DND-41 (cell line): ENCODE data around the gene UGP2.
A peak's percentile ranks its signal among the peaks of the same experiment; 100 is the strongest.

Source experiments
- ATAC-seq: fragments of 200-7000 bp; cut with Tn5 transposase; 3 replicates; pipeline ENCODE4 v1.9.1; 2021; ENCODE audit warnings: low read depth; ENCODE audit not compliant: insufficient read depth
- DNase-seq: peaks from one replicate; pipeline ENCODE4 v3.0.0-alpha.2; 2020
- H2AFZ ChIP-seq: 2 replicates; pipeline ENCODE4 v1.6.0; 2012; ENCODE audit warnings: low read depth, low read length
- H3K27ac ChIP-seq: 2 replicates; pipeline ENCODE4 v1.5.1; 2012; ENCODE audit warnings: low read length, inconsistent platforms
- H3K27me3 ChIP-seq: fragments of 200-600 bp; sonication (generic); 2 replicates; pipeline ENCODE4 v1.6.0; 2012; ENCODE audit warnings: low read length, mild to moderate bottlenecking, inconsistent platforms; ENCODE audit not compliant: insufficient read depth, poor library complexity
- H3K36me3 ChIP-seq: 2 replicates; pipeline ENCODE4 v1.5.1; 2012; ENCODE audit warnings: low read length, inconsistent platforms; ENCODE audit not compliant: insufficient read depth
- H3K4me1 ChIP-seq: 2 replicates; pipeline ENCODE4 v1.5.1; 2012; ENCODE audit warnings: mild to moderate bottlenecking, low read length; ENCODE audit not compliant: insufficient read depth
- H3K4me2 ChIP-seq: 2 replicates; pipeline ENCODE4 v1.6.0; 2012; ENCODE audit warnings: mild to moderate bottlenecking, moderate library complexity, low read length, inconsistent platforms; ENCODE audit not compliant: insufficient read depth
- H3K4me3 ChIP-seq, 2 experiments: fragments of 200-600 bp in 1 of 2; shearing (Covaris generic) in 1 of 2; 2 replicates each; pipeline ENCODE4 v1.5.1; 2012 to 2016; ENCODE audit warnings: inconsistent platforms in 2 of 2, low read length in 2 of 2, mild to moderate bottlenecking in 2 of 2, low read depth in 1 of 2, moderate library complexity in 1 of 2
- H3K79me2 ChIP-seq: 2 replicates; pipeline ENCODE4 v1.6.0; 2012; ENCODE audit warnings: low read length, inconsistent platforms; ENCODE audit not compliant: insufficient read depth
- H3K9ac ChIP-seq: 2 replicates; pipeline ENCODE4 v1.6.0; 2012; ENCODE audit warnings: low read depth, mild to moderate bottlenecking, inconsistent platforms, low read length, moderate library complexity
- H3K9me3 ChIP-seq: 2 replicates; pipeline ENCODE4 v1.5.1; 2012; ENCODE audit warnings: low read length, moderate library complexity, mild to moderate bottlenecking, inconsistent platforms; ENCODE audit not compliant: insufficient read depth, severe bottlenecking
- H4K20me1 ChIP-seq: 2 replicates; pipeline ENCODE4 v1.6.0; 2012; ENCODE audit warnings: low read length; ENCODE audit not compliant: insufficient read depth
- CTCF ChIP-seq: IDR thresholded peaks from 2 replicates; pipeline ENCODE4 v1.5.1; 2012; ENCODE audit warnings: borderline replicate concordance, low read length, moderate library complexity, mild to moderate bottlenecking; ENCODE audit not compliant: poor library complexity, severe bottlenecking; ENCODE audit errors: extremely low read depth
- EZH2 ChIP-seq: IDR thresholded peaks from 3 replicates; pipeline ENCODE4 v1.6.1; 2012; ENCODE audit warnings: borderline replicate concordance, low read depth, mild to moderate bottlenecking, moderate library complexity, low read length, inconsistent platforms; ENCODE audit not compliant: severe bottlenecking

Gene UGP2

GRCh38 chr2:63861220-63861822, 19.6 kb downstream of the UGP2 start:
- peaks cover 71% of the 10 kb centered on the region for H3K4me1 ChIP-seq
- H3K9me3 ChIP-seq, result no peaks in the 10 kb centered on the region
- peaks cover 100% of the 10 kb centered on the region for H3K79me2 ChIP-seq
- H3K27me3 ChIP-seq, result no peaks in the 10 kb centered on the region
- peaks cover 96% of the 10 kb centered on the region for H3K36me3 ChIP-seq
- ATAC-seq (peak; percentile 27; the same call in 2 of the 3 replicates), DNase-seq (peak; percentile 57)
- peaks cover 39% of the 10 kb centered on the region for H4K20me1 ChIP-seq
- no peak overlapping the region for H3K4me2 ChIP-seq
- TF ChIP-seq EZH2 (no peak), CTCF (peak; percentile 59)
- H3K27ac ChIP-seq, result peak overlapping the region; percentile 59
- H3K4me3 ChIP-seq, result no peak overlapping the region
- no peak overlapping the region for H3K9ac ChIP-seq
- no peak overlapping the region for H2AFZ ChIP-seq

- Histone ChIP-seq H3K27me3 (no peaks in the 10 kb centered on the region), H3K9me3 (no peaks in the 10 kb centered on the region), H4K20me1 (peaks cover 41% of the 10 kb centered on the region), H3K4me2 (no peak overlapping the region), H3K36me3 (peaks cover 97% of the 10 kb centered on the region), H3K79me2 (peaks cover 100% of the 10 kb centered on the region), H3K4me3 (no peak overlapping the region), H3K4me1 (peaks cover 61% of the 10 kb centered on the region), H3K27ac (peak overlapping the region; percentile 58; the same call in 1 of the 2 replicates), H2AFZ (no peak overlapping the region), H3K9ac (no peak overlapping the region)
- DNase-seq, result no peak
- TF ChIP-seq EZH2, result no peak
- TF ChIP-seq CTCF, result no peak
- ATAC-seq, result no peak
Observed at GRCh38 chr2:63862806-63863205, 21.1 kb downstream of the UGP2 start.

GRCh38 chr2:63863707-63864106, 22.0 kb downstream of the UGP2 start:
- no peak for ATAC-seq
- H3K27ac ChIP-seq, result no peak overlapping the region
- H2AFZ ChIP-seq, result no peak overlapping the region
- no peaks in the 10 kb centered on the region for H3K27me3 ChIP-seq
- H3K79me2 ChIP-seq, result peaks cover 100% of the 10 kb centered on the region
- no peak for TF ChIP-seq CTCF
- TF ChIP-seq EZH2, result no peak
- H3K4me3 ChIP-seq, result no peak overlapping the region
- H3K36me3 ChIP-seq, result peaks cover 98% of the 10 kb centered on the region
- peaks cover 57% of the 10 kb centered on the region for H3K4me1 ChIP-seq
- peaks cover 44% of the 10 kb centered on the region for H4K20me1 ChIP-seq
- H3K9ac ChIP-seq, result no peak overlapping the region
- H3K4me2 ChIP-seq, result no peak overlapping the region
- no peaks in the 10 kb centered on the region for H3K9me3 ChIP-seq
- DNase-seq, result no peak
